Erythroblast (primary cell): ENCODE results near the gene TRIM67.

Experiments used
- GATA1 ChIP-seq: IDR thresholded peaks from 2 replicates; pipeline ENCODE4 v1.6.1; 2011; ENCODE audit warnings: low read depth, mild to moderate bottlenecking, control low read depth, low read length, moderate library complexity
- POLR2A ChIP-seq: IDR thresholded peaks from 2 replicates; pipeline ENCODE4 v1.6.1; 2011; ENCODE audit warnings: mild to moderate bottlenecking, low read length

DNA sequence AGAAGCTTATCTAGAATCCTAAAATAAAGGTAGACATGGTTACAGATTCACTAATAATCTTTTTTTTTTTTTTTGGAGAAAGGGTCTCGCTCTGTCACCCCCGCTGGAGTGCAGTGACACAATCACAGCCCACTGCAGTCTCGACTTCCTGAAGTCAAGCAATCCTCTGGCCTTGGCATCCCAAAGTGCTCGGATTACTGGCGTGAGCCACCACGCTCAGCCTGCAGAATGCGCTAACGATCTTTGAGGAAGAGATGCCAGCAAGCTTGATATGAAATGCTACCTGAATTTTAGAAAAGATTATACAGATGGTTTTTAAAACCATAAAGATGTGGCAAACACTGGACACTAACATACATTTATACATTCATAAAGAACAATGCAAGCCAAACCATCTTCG lies 75.1 kb downstream of the TRIM67 start:
- TF ChIP-seq POLR2A: no peak
- TF ChIP-seq GATA1: no peak
